CD4-positive, alpha-beta T cell treated with Interleukin-2 at 100 ng/mL for 4 hours (primary cell): ENCODE measurements around the gene MRPL19.

Experiments
- DNase-seq: peaks from one replicate; pipeline ENCODE4 v3.0.0-alpha.2; 2020; ENCODE audit warnings: low spot score

Gene MRPL19

DNA sequence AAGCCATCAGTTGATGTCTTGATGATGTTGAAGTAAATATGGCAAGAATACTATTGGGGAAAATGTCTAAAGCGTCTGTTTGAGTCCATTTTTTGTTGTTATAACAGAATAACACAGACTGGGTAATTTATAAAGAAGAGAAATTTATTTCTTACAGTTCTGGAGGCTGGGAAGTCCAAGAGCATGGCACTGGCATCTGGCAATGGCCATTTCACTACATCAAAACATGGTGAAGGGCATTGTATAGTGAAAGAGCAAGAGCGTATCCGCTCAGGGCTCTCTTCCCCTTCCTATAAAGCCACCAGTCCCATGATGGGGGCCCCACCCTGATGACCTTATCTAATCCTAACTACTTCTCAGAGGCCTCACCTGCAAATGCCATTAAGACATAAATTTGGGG is 29.6 kb upstream of the MRPL19 start:
- no peak for DNase-seq

GRCh38 chr2:75619956-75620740 is 26.4 kb upstream of the MRPL19 start:
- no peak for DNase-seq

GRCh38 chr2:75621228-75621627 is 25.4 kb upstream of the MRPL19 start:
- DNase-seq, result no peak

- DNase-seq, result no peak
Observed at GRCh38 chr2:75622500-75622899, 24.1 kb upstream of the MRPL19 start.

DNA sequence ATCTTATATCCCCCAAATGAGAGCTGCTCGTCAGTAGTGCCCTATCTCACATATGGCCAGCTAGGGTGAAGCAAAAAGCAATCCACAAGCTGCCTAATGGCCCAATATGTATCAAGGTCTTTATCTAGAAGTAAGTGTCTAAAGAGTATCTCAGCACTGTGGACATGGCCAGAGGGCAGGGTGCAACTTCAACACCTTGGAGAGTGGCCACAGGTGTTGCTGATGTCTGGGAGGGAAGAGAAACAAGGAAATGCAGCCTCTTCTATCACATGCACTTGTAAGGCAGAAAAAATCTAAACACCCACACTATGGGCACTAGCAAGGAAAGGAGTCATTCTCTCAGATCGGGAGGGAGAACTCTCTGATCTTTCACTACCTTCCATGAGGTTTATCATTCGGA is 23.7 kb upstream of the MRPL19 start:
- no peak for DNase-seq

DNA sequence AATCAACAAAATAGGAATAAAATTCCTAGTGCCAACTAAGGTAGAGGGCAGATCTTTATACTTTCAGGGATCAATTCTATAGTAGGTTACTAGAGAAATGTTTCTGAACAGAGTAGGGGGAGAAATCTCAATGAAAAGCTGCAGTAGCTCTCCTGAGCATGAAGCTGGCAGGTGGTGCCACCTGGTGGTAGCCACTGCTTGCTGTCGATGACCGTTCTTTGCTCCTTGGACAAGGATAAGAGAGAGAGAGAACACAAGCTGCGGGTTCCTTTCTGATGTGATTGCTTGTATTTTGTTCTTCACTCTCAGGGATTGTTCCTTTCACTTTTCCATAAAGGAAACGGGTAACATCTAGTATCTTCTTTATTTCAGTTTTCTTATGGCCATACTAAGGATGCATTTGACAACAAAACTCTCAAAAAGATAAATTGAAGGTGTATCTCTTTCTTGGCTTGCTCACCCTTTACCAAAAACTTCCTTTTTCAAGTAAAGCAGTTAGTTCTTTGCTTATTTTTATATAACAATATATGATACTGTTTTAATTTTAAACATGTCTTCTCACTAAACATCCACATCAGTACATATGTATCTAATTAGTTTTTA is 18.6 kb upstream of the MRPL19 start:
- DNase-seq, result peak; percentile 44

GRCh38 chr2:75632091-75632701 is 14.4 kb upstream of the MRPL19 start:
- no peak for DNase-seq

- DNase-seq, result no peak
Observed at GRCh38 chr2:75632813-75633212, 13.8 kb upstream of the MRPL19 start.

DNA sequence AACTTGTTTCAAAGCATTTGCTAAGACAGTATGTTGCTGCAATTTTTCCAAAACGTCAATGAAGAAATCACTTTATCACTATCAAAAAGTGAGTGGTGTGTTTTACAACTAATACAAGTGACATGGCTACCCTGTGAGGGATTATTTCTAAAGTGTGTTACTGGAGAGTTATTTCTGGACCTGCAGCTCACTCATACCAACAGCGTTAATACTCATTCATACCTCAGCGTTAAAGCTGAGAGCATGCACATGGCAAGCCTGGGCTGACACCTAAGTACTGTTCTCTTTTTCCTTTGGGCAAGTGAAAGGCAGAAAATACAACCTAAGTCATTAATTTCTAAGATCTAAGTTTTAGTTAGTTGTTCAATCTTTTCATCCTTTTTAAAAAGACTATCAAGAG is 13.0 kb upstream of the MRPL19 start:
- DNase-seq, result no peak

DNA sequence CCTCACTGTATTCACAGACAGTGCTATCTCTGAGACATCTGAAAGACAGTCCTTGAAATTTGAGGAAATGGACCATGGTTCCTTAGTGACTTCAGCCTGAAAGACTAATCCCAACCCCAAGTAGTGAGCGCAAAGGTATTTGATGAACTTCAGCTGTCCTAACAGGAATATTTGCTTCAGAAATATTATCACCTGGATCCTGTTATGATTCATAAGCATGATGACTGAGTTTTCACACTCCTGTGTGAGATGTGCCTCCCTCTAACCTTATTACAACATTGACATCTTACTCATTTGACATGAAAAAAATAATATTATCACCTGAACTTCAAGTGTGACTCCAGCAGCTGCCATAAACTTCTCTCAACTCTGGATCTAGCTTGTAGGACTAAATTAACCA is 11.6 kb upstream of the MRPL19 start:
- DNase-seq, result no peak

DNA sequence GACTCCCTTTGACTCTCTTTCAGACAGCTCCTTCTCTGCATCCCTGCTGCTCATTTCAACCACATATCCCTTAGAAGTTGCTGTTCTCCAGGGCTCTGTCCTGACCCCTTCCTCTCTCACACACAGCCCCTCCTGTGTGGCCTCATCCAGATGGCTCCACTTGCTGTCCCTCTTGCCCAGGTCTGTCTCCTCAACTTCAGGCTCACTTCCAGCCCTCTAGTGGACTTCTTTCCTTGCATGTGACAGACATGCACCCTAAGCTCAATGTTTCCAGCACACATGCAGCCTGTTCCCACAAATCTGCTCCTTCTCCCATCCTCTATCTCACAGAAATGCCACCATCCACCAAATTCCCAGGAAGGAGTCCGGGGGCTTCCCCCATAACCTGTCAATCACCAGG is 9.0 kb upstream of the MRPL19 start:
- no peak for DNase-seq

- DNase-seq, result peak; percentile 46
Observed at GRCh38 chr2:75640621-75641121, 5.9 kb upstream of the MRPL19 start.

DNA sequence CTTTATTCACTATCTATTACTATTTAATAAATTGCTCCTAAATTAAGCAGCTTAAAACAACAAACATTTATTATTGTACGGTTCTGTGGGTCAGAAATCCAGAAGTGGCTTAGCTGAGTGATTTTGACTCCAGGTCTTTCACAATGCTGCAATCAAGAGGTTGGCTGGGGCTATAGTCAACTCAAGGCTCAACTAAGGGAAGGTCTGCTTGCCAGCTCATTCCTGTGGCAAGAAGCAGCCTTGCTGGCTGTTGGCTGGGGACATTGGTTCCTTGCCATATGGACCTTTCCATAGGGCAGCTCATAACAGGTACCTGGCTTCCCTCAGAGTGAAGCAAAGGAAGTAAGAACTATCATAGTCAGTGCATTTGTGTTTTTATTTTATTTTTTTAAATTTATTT is 5.0 kb upstream of the MRPL19 start:
- no peak for DNase-seq

- no peak for DNase-seq
Observed at GRCh38 chr2:75643980-75644379, 2.6 kb upstream of the MRPL19 start.

DNA sequence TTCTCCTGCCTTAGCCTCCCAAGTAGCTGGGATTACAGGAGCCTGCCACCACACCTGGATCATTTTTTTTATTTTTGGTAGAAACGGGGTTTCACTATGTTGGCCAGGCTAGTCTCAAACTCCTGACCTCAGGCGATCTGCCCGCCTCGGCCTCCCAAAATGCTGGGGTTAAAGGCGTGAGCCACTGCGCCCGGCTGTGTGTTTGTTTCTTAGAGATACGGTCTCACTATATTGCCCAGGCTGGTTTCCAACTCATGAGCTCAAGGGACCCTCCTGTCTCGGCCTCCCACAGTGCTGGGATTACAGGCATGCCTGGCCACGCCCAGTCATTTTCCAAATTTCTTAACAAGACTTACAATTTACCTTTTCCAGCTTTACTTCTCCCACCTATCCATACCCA is 940 bp upstream of the MRPL19 start:
- no peak for DNase-seq

GRCh38 chr2:75646090-75646582 is 447 bp upstream of the MRPL19 start:
- no peak for DNase-seq

- no peak for DNase-seq
Observed at GRCh38 chr2:75647771-75648170, 1.2 kb downstream of the MRPL19 start.

- no peak for DNase-seq
Observed at GRCh38 chr2:75654012-75654411, 7.4 kb downstream of the MRPL19 start.

DNA sequence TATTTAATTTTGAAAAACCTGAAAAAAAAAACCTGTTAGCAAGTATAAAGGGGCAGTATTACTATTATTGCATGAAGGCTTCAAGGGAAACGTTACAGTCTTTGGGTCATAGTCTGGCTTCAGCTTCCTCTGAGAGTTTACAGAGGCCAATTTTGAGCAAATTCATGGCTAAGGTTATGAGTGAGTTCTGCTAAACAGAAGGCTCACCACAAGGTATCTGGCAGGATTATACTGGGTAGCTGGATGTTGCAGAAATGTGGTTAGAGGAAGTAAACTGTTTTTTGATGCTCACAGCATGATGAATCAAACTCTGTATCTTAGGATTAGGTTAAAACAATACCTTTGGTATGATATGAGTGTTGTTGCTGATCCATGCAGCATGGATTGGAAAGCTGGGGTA is 9.3 kb downstream of the MRPL19 start:
- no peak for DNase-seq

DNA sequence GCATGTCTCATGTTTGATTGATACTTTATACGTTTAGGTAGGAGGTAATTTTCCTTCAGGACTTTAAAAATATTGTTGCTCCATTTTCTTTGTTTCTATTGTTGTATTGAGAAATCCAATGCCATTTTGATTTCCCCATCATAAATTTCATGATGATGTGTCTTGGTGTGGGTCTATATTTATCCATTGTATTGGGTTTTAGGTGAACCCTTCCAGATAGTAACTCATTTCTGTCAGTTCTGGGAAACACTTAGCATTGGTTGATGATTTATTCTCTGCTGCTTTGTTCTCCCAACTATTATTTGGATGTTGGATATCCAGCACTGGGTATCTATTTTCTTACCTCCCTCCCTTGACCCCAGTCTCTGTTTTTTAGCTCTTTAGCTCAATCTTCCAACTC is 10.0 kb downstream of the MRPL19 start:
- DNase-seq, result no peak

GRCh38 chr2:75657798-75658197 is 11.2 kb downstream of the MRPL19 start:
- no peak for DNase-seq

GRCh38 chr2:75666911-75667310 is 20.3 kb downstream of the MRPL19 start:
- no peak for DNase-seq

GRCh38 chr2:75667884-75668283 is 21.3 kb downstream of the MRPL19 start:
- no peak for DNase-seq
